CD4-positive, alpha-beta T cell treated with Interleukin-17A for 4 hours (primary cell): ENCODE measurements around the gene LTC4S.
"Not testable (repeated sequence)": the region's sequence is repeated elsewhere in the genome, so short reads cannot be mapped to it uniquely, and the experiment has no call there.

Experiments used
- DNase-seq: peaks from one replicate; pipeline ENCODE4 v3.0.0-alpha.2; 2020; ENCODE audit warnings: mixed read lengths

The LTC4S gene

DNA sequence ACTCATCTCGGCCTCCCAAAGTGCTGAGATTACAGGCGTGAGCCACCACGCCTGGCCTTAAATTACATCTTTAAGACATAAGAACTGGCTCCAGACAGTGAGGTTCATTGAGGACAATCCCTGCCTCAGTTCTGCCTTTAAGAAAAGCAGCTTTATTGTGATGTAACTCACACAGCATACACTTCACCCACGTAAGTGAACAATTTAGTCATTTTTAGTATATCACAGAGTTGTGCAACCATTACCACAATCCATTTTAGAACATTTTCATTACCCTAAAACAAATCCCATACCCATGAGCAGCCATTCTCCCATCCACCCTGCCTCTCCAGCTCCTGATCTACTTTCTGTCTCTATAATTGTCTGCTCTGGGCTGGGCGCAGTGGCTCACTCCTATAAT is 24.0 kb upstream of the LTC4S start:
- DNase-seq = no peak

- no peak for DNase-seq
Observed at GRCh38 chr5:179771311-179771895, 22.4 kb upstream of the LTC4S start.

DNA sequence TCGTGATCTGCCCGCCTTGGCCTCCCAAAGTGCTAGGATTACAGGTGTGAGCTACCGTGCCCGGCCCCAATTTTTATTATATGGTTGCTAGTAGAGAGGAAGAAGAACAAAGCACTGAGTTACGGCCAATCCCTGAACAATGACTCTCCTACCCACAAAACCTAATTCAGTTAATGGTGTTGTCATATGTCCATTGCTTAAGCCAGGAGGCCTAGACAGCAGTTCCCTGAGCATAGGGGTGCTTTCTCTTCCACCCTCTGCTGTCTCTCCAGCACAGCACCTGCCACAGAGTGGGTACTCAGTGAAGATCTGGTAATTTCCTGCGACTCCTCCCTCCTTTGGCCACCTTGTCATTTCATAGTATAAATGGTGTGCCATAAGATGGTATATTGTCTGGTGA is 21.4 kb upstream of the LTC4S start:
- DNase-seq = no peak

DNA sequence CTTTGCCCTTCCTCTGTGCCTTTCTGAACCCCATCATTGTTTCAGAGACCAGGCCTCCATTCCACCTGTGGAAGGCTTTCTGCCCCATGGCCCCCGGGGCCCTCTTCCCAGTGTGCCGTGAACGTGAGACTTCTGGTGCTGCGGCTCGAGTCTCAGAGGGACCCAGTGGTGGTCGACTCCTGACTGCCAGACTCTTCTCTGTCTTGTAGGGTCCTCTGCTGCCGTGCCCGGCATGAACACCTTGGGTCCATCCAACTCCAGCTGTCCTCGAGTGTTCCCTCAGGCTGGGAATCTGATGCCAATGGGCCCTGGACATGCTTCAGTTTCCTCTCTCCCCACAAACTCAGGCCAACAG is 20.1 kb upstream of the LTC4S start:
- DNase-seq = no peak

DNA sequence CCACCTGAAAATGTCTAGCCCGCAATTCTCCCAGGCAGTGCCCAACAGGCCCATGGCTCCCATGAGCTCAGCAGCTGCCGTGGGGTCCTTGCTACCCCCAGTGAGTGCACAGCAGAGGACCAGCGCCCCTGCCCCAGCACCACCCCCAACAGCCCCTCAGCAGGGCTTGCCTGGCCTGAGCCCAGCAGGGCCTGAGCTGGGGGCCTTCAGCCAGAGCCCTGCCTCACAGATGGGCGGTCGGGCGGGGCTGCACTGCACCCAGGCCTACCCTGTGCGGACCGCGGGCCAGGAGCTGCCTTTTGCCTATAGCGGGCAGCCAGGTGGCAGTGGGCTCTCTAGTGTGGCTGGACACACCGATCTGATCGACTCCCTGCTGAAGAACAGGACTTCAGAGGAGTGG is 19.3 kb upstream of the LTC4S start:
- no peak for DNase-seq

DNA sequence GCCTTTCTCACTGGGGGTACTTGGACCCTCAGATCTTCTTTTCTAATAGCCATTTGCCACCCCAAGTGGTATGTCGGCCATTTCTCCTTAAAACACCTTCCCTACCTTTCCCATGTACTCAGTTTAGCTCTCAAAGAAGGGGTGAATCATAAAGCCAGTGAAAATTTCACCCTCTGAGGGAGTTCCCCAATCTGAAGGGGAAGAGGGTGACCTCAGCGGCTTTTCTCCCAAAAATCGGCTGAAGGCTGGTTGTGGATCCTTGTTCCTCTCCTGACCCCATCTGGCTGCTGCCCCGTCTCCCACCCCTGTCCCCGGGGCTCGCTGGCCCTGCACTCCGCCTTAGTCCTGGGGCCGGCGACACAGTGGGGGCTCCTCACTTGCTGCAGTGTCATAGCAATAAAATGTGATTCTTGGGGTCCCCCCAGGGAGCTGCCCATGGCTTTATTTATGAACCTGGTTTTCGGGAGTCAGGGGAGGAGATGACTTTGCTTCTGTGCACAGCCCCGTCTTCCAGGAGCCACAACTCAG is 17.3 kb upstream of the LTC4S start:
- DNase-seq = no peak

DNA sequence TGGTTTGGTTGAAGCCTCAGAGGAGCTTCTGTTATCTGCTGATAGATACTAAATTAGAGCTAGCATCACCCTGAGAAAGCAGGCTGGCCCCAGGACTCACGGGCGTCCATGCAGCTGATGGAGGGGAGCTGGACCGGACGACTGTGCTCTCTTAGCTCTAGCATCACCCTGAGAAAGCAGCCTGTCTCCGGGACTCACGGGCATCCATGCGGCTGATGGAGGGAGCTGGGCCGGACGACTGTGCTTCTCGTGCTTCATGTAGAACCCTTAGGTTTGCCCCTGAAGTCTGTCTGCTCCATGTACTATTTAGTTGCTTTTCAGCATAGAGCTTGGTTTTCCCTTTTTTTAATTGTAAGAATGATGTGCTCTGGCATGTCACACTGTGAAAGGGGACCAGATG is 16.3 kb upstream of the LTC4S start:
- no peak for DNase-seq

DNA sequence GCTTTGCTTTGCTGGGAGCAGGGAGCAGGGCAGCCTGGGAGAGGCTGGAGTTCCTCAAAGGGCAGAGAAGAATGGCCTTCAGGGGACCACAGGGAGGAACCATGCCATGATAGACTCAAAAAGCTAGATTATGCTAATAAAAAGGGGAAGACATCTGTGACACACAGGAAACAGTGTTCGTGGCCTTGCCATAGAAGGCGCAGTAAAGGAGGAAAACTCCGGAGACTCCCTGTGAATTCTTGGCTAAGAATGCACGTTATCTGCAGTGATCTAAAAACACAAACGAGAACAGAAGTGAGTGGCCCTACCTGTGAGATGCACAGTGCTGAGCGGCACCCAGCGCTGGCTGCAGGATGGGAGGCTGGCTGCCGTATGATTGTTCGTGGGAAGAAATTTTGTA is 15.9 kb upstream of the LTC4S start:
- no peak for DNase-seq

DNA sequence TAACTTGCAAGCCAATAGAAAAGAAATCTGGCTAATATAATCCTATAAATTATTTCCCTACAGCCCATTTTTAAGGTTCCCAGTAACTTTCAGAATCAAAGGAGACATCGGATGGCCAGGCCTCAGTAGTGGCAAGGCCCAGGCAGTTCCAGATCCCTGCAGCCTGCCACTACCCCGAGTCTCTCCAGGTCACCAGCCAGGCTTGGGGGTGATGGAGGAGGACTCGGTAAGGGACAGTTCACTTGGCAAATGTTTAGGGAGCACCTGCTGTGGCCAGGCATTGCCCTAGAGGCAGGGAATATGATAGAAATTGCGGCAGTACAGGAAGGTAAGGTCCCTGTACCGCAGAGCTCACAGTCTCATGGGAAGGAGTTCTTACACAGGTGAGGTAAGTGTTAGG is 15.2 kb upstream of the LTC4S start:
- DNase-seq = no peak

DNA sequence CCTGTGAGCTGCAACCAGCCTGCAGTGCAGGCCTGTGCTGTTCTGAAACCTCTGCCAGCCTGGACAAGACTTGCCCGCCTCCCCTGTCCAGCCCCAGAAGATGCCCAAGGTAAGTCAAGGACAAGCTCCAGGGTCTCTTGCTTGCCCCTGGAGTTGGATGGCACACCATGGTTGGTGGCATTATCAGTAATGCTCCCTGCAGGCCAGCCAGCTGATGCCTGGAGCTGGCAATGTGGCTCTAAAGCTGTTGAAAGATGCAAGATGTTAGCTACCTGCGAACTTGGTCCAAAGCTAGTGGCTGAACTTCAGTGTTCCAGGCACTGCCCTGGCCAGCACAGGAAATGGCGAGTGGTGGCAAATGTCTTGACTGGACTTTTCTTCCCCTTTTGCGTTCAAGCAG is 14.0 kb upstream of the LTC4S start:
- DNase-seq = no peak

GRCh38 chr5:179780362-179780761 is 13.4 kb upstream of the LTC4S start:
- no peak for DNase-seq

- DNase-seq = no peak
Observed at GRCh38 chr5:179781846-179782245, 11.9 kb upstream of the LTC4S start.

GRCh38 chr5:179783128-179783527 is 10.7 kb upstream of the LTC4S start:
- DNase-seq = no peak

GRCh38 chr5:179786861-179787260 is 6.9 kb upstream of the LTC4S start:
- DNase-seq = no peak

DNA sequence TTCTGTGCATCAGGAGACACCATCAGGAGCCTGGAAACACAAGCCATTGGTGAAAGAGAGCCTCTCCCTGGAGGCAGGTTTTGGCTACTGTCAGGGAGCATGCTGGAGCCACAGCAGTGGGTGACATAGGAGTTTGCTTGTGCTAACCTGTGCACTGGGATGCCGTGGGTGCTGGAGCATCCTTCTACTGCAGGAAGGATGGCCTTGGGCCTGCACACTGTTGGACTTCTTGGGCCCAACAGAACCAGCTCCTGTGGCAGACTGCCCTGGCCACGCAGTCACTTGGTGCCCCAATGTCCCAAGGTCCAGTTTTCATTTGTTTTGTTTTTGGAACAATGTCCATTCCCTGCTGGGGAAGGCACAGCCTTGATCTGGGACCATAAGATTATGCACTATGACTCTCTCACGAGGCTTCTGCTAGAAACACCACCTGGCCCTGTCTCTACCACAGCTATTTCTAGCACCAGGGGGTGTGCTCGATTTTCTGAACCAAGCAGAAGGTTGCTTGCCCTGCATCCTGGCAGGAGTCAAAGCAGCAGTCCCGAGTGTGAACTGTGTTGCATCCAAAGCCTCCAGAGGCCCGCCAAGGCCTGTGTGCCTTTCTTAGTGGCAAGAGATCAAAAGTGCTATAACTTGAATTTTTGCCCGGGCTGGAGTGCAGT is 5.5 kb upstream of the LTC4S start:
- no peak for DNase-seq

DNA sequence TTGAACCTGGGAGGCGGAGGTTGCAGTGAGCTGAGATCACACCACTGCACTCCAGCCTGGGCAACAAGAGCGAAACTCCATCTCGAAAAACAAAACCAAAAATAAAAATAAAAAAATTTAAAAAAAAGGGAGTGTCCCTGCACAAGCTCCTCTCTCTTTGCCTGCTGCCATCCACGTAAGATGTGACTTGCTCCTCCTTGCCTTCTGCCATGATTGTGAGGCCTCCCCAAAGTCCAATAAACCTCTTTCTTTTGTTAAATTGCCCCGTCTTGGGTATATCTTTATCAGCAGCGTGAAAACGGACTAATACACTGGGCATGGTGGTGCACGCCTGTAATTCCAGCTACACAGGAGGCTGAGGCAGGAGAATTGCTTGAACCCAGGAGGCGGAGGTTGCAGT is 4.5 kb upstream of the LTC4S start:
- not testable (repeated sequence) for DNase-seq

GRCh38 chr5:179791881-179792611 is 1.7 kb upstream of the LTC4S start:
- DNase-seq = no peak

GRCh38 chr5:179792612-179793467 is 946 bp upstream of the LTC4S start:
- no peak for DNase-seq

DNA sequence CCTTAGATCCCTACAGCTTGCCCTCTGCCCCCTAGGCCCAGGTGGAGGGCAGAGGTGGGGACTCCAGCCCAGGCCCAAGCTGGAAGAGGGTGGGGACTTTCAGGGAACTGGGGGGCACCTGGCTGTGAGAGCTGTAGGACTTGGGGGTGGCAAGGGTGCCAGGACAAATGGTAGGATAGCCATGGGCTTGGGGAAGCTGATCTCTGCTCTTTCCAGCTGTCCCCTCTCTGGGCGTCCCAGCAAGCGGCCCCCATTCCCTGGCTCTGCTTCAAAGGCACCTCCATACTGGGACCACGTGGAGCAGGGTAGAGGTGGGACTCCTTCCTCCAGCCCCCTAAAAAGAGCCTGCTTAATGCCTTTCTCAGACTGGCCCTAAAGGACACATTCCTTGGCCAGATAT is 385 bp downstream of the LTC4S start:
- no peak for DNase-seq

DNA sequence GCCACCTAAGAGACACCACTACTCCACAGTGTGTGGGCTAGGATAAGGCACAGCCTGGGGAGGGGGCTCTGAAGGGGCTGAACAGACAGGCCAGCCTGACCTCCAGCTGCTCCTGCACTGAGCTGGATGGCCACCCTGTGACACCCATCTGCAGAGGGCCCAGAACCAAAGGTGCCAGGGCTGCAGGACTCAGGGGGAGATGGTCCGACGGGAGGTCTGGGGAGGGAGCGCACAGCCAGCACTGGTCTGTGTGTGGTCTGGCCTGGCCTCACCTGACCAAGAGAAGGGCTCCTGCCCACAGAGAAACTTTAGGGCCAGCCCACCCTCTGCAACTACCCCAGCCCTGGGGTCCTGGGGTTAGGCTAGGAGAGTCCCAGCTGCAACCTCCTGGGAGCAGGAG is 789 bp downstream of the LTC4S start:
- DNase-seq = no peak

GRCh38 chr5:179795049-179795862 is 1.5 kb downstream of the LTC4S start:
- DNase-seq = no peak
